Central memory CD8-positive, alpha-beta T cell (primary cell): Measurements from ENCODE around the gene CD300A.

ENCODE experiments used
- ATAC-seq: fragments of 150-1000 bp; cut with Tn5 transposase; replicated peaks from 2 replicates; pipeline ENCODE4 v1.10.0; 2022; ENCODE audit warnings: mild to moderate bottlenecking, moderate FRiP score, moderate number of reproducible peaks; ENCODE audit not compliant: poor library complexity, severe bottlenecking; ENCODE audit errors: extremely low read depth
- DNase-seq, 2 donors: peaks; one replicate each; pipeline ENCODE4 v3.0.0; 2021; ENCODE audit warnings: low spot score in 2 of 2
- H3K27ac Mint-ChIP-seq: one replicate; pipeline ENCODE4 v1.8.0; 2022; ENCODE audit warnings: low read depth, mild to moderate bottlenecking, moderate library complexity, mixed read lengths
- H3K27me3 Mint-ChIP-seq: one replicate; pipeline ENCODE4 v1.8.0; 2022; ENCODE audit warnings: mixed read lengths
- H3K36me3 Mint-ChIP-seq: one replicate; pipeline ENCODE4 v1.8.0; 2022; ENCODE audit warnings: mild to moderate bottlenecking, moderate library complexity, mixed read lengths; ENCODE audit not compliant: insufficient read depth
- H3K4me1 Mint-ChIP-seq: one replicate; pipeline ENCODE4 v1.8.0; 2022; ENCODE audit warnings: mixed read lengths
- H3K4me3 Mint-ChIP-seq: one replicate; pipeline ENCODE4 v1.8.0; 2022; ENCODE audit warnings: mild to moderate bottlenecking, moderate library complexity, mixed read lengths
- H3K9me3 Mint-ChIP-seq: one replicate; pipeline ENCODE4 v1.8.0; 2022; ENCODE audit warnings: mixed read lengths

The CD300A gene

GRCh38 chr17:74431568-74432423, 34.6 kb upstream of the CD300A start, which contains the start of gene GPRC5C:
Gene GPRC5C (plus strand): TSS chr17:74432088. CDS start chr17:74439777, 7,689 bp downstream.
- H3K4me1 Mint-ChIP-seq: no peaks in the 10 kb centered on the region
- peak; percentile 21 for ATAC-seq
- peaks cover 5% of the 10 kb centered on the region for H3K9me3 Mint-ChIP-seq
- peaks cover 64% of the 10 kb centered on the region for H3K27me3 Mint-ChIP-seq
- H3K4me3 Mint-ChIP-seq: peak within 1 kb of the TSS; percentile 71
- no peak for DNase-seq
- H3K27ac Mint-ChIP-seq: no peak within 1 kb of the TSS
- peaks cover 4% of the 10 kb centered on the region for H3K36me3 Mint-ChIP-seq

- DNase-seq: no peak
- H3K36me3 Mint-ChIP-seq: peaks cover 4% of the 10 kb centered on the region
- no peak overlapping the region for H3K4me3 Mint-ChIP-seq
- H3K9me3 Mint-ChIP-seq: peaks cover 5% of the 10 kb centered on the region
- no peak overlapping the region for H3K27ac Mint-ChIP-seq
- no peak for ATAC-seq
- peaks cover 62% of the 10 kb centered on the region for H3K27me3 Mint-ChIP-seq
- no peaks in the 10 kb centered on the region for H3K4me1 Mint-ChIP-seq
These were observed 34.1 kb upstream of the CD300A start for GRCh38 chr17:74432424-74432690.

- H3K4me1 Mint-ChIP-seq: no peaks in the 10 kb centered on the region
- peaks cover 62% of the 10 kb centered on the region for H3K27me3 Mint-ChIP-seq
- peaks cover 7% of the 10 kb centered on the region for H3K9me3 Mint-ChIP-seq
- no peak overlapping the region for H3K27ac Mint-ChIP-seq
- H3K4me3 Mint-ChIP-seq: peak overlapping the region; percentile 41
- peaks cover 4% of the 10 kb centered on the region for H3K36me3 Mint-ChIP-seq
- ATAC-seq (no peak), DNase-seq (no peak)
These were observed 33.6 kb upstream of the CD300A start for GRCh38 chr17:74432766-74433391.

- peaks cover 10% of the 10 kb centered on the region for H3K9me3 Mint-ChIP-seq
- DNase-seq (no peak), ATAC-seq (no peak)
- no peak overlapping the region for H3K4me3 Mint-ChIP-seq
- peaks cover 62% of the 10 kb centered on the region for H3K27me3 Mint-ChIP-seq
- H3K4me1 Mint-ChIP-seq: no peaks in the 10 kb centered on the region
- no peak overlapping the region for H3K27ac Mint-ChIP-seq
- peaks cover 4% of the 10 kb centered on the region for H3K36me3 Mint-ChIP-seq
These were observed 32.9 kb upstream of the CD300A start for GRCh38 chr17:74433421-74434121.

GRCh38 chr17:74435775-74436359, 30.6 kb upstream of the CD300A start:
- peaks cover 47% of the 10 kb centered on the region for H3K27me3 Mint-ChIP-seq
- no peak for ATAC-seq
- peaks cover 2% of the 10 kb centered on the region for H3K36me3 Mint-ChIP-seq

GRCh38 chr17:74437702-74438101, 28.7 kb upstream of the CD300A start:
- H3K27me3 Mint-ChIP-seq: peaks cover 41% of the 10 kb centered on the region
- no peak overlapping the region for H3K27ac Mint-ChIP-seq
- H3K36me3 Mint-ChIP-seq: peaks cover 2% of the 10 kb centered on the region
- no peaks in the 10 kb centered on the region for H3K4me1 Mint-ChIP-seq
- H3K9me3 Mint-ChIP-seq: peaks cover 10% of the 10 kb centered on the region
- no peak for ATAC-seq
- DNase-seq: no peak
- no peak overlapping the region for H3K4me3 Mint-ChIP-seq

More at GRCh38 chr17:74435775-74436359, 30.6 kb upstream of the CD300A start:
- Mint-ChIP-seq H3K4me3 (no peak overlapping the region), H3K27ac (peak overlapping the region; percentile 69), H3K9me3 (peaks cover 10% of the 10 kb centered on the region), H3K4me1 (no peaks in the 10 kb centered on the region)
- DNase-seq: no peak

DNA sequence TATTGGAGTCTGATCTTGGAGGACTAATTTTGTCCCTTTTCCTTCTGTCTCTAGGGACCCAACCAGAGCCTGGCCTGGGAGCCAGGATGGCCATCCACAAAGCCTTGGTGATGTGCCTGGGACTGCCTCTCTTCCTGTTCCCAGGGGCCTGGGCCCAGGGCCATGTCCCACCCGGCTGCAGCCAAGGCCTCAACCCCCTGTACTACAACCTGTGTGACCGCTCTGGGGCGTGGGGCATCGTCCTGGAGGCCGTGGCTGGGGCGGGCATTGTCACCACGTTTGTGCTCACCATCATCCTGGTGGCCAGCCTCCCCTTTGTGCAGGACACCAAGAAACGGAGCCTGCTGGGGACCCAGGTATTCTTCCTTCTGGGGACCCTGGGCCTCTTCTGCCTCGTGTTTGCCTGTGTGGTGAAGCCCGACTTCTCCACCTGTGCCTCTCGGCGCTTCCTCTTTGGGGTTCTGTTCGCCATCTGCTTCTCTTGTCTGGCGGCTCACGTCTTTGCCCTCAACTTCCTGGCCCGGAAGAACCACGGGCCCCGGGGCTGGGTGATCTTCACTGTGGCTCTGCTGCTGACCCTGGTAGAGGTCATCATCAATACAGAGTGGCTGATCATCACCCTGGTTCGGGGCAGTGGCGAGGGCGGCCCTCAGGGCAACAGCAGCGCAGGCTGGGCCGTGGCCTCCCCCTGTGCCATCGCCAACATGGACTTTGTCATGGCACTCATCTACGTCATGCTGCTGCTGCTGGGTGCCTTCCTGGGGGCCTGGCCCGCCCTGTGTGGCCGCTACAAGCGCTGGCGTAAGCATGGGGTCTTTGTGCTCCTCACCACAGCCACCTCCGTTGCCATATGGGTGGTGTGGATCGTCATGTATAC, 26.5 kb upstream of the CD300A start:
- H3K27ac Mint-ChIP-seq: no peak overlapping the region
- no peaks in the 10 kb centered on the region for H3K36me3 Mint-ChIP-seq
- no peaks in the 10 kb centered on the region for H3K4me1 Mint-ChIP-seq
- H3K4me3 Mint-ChIP-seq: no peak overlapping the region
- no peak for DNase-seq
- no peak for ATAC-seq
- peaks cover 10% of the 10 kb centered on the region for H3K9me3 Mint-ChIP-seq
- H3K27me3 Mint-ChIP-seq: peaks cover 28% of the 10 kb centered on the region

GRCh38 chr17:74441537-74441936, 24.9 kb upstream of the CD300A start:
- peaks cover 5% of the 10 kb centered on the region for H3K9me3 Mint-ChIP-seq
- no peak overlapping the region for H3K27ac Mint-ChIP-seq
- no peaks in the 10 kb centered on the region for H3K36me3 Mint-ChIP-seq
- H3K4me1 Mint-ChIP-seq: no peaks in the 10 kb centered on the region
- H3K4me3 Mint-ChIP-seq: no peak overlapping the region
- peaks cover 12% of the 10 kb centered on the region for H3K27me3 Mint-ChIP-seq
- no peak for ATAC-seq
- no peak for DNase-seq

DNA sequence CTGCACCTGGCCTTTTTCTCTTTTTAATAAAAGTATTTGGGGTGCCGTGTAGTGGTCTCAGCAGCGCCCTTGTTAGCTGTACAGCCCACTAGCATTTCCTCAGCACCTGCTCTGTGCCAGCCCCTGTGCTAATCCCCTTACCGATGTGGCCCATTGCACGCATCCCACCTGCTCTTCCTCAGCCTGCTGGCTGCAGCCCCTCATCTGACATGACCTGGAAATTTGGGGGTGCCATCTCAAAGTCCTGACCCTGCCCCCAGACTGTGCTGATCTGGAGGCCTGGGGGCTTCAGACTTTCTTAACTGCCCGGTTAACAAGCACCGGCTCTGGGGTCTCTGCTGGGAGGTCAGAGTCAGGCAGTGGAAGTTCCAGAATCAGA, 24.2 kb upstream of the CD300A start:
- Mint-ChIP-seq H3K4me3 (no peak overlapping the region), H3K27ac (no peak overlapping the region), H3K4me1 (no peaks in the 10 kb centered on the region), H3K9me3 (peaks cover 5% of the 10 kb centered on the region), H3K27me3 (peaks cover 9% of the 10 kb centered on the region), H3K36me3 (no peaks in the 10 kb centered on the region)
- no peak for DNase-seq
- ATAC-seq: no peak

- no peaks in the 10 kb centered on the region for H3K4me1 Mint-ChIP-seq
- DNase-seq (no peak), ATAC-seq (no peak)
- H3K27me3 Mint-ChIP-seq: peaks cover 9% of the 10 kb centered on the region
- no peaks in the 10 kb centered on the region for H3K36me3 Mint-ChIP-seq
- no peak overlapping the region for H3K27ac Mint-ChIP-seq
- no peak overlapping the region for H3K4me3 Mint-ChIP-seq
- peaks cover 3% of the 10 kb centered on the region for H3K9me3 Mint-ChIP-seq
These were observed 23.5 kb upstream of the CD300A start for GRCh38 chr17:74442670-74443515.

GRCh38 chr17:74443516-74444296, 22.7 kb upstream of the CD300A start:
- no peak overlapping the region for H3K4me3 Mint-ChIP-seq

More at GRCh38 chr17:74443516-74444296, 22.7 kb upstream of the CD300A start:
- no peaks in the 10 kb centered on the region for H3K4me1 Mint-ChIP-seq
- no peaks in the 10 kb centered on the region for H3K36me3 Mint-ChIP-seq
- ATAC-seq: no peak
- H3K27me3 Mint-ChIP-seq: peaks cover 9% of the 10 kb centered on the region
- H3K9me3 Mint-ChIP-seq: no peaks in the 10 kb centered on the region
- no peak overlapping the region for H3K27ac Mint-ChIP-seq
- no peak for DNase-seq
